Colonic mucosa (tissue), 4 donors: ENCODE data around the gene PRXL2B. TPM values are rescaled to one million over a fixed set of nuclear protein-coding genes. Genes with fewer than 3 reads are reported as not detected.

Source experiments
- DNase-seq: peaks from one replicate; pipeline ENCODE4 v3.0.0-alpha.2; 2020
- H3K27ac ChIP-seq: fragments of 200-600 bp; one replicate; pipeline ENCODE4 v1.8.0; 2021
- H3K27me3 ChIP-seq: fragments of 200-600 bp; one replicate; pipeline ENCODE4 v1.8.0; 2021
- H3K36me3 ChIP-seq: fragments of 200-600 bp; one replicate; pipeline ENCODE4 v1.8.0; 2021
- H3K4me1 ChIP-seq: fragments of 200-600 bp; one replicate; pipeline ENCODE4 v1.8.0; 2021; ENCODE audit warnings: mild to moderate bottlenecking
- H3K4me3 ChIP-seq: fragments of 200-600 bp; one replicate; pipeline ENCODE4 v1.8.0; 2021
- H3K9ac ChIP-seq, 2 donors: one replicate each; pipeline ENCODE4 v1.7.0; 2013; ENCODE audit warnings: control low read depth in 2 of 2, low read depth in 2 of 2, low read length in 2 of 2
- H3K9me3 ChIP-seq: fragments of 200-600 bp; one replicate; pipeline ENCODE4 v1.8.0; 2021
- CTCF ChIP-seq: fragments of 200-600 bp; IDR thresholded peaks from one replicate; pipeline ENCODE4 v1.8.0; 2022; ENCODE audit warnings: antibody characterized with exemption, mild to moderate bottlenecking
- intact Hi-C: fragments of 100-400 bp; cut with DNase I; formaldehyde crosslinking; loops from one replicate; pipeline ENCODE4 v1.14.1; 2022
- total RNA-seq, 2 donors: library from RNA; stranded (reverse); fragmentation: NEBNext Ultra II Directional in 1 of 2; extraction: Animal tissue kit (Norgen Biotek cat#: 25700) in 1 of 2; gene quantifications; one replicate each; pipeline ENCODE4 v1.2.1, GENCODE V29; 2021
- donor health status: healthy.
- donor health status: DM: no; HTN: no; CAD: no.
- donor health status: DM: no; HTN: no; CAD: no.

Gene PRXL2B
- total RNA-seq, 2 donors from 2014 or later: 105 to 120 TPM

GRCh38 chr1:2578758-2579118 lies 7.8 kb upstream of the PRXL2B start:
- H3K9me3 ChIP-seq: no peaks in the 10 kb centered on the region
- H3K4me1 ChIP-seq: no peaks in the 10 kb centered on the region
- no peaks in the 10 kb centered on the region for H3K36me3 ChIP-seq
- no peak for DNase-seq
- peak overlapping the region; percentile 96 for H3K27ac ChIP-seq
- intact Hi-C loops: no loop called here
- peak overlapping the region; percentile 12 to 85 for H3K9ac ChIP-seq
- no peak for TF ChIP-seq CTCF
- peak overlapping the region; percentile 40 for H3K4me3 ChIP-seq
- no peaks in the 10 kb centered on the region for H3K27me3 ChIP-seq

- intact Hi-C loops: no loop called here
- H3K4me1 ChIP-seq: peaks cover 6% of the 10 kb centered on the region
- DNase-seq: no peak
These were observed 5.9 kb upstream of the PRXL2B start for GRCh38 chr1:2580691-2581090.

GRCh38 chr1:2582391-2582790 lies 4.2 kb upstream of the PRXL2B start:
- intact Hi-C loops: no loop called here
- Histone ChIP-seq H3K9ac (no peak overlapping the region), H3K9me3 (no peaks in the 10 kb centered on the region), H3K27me3 (no peaks in the 10 kb centered on the region), H3K27ac (no peak overlapping the region), H3K4me1 (peaks cover 6% of the 10 kb centered on the region), H3K4me3 (no peak overlapping the region), H3K36me3 (no peaks in the 10 kb centered on the region)
- DNase-seq: no peak
- no peak for TF ChIP-seq CTCF

More at GRCh38 chr1:2580691-2581090, 5.9 kb upstream of the PRXL2B start:
- H3K9me3 ChIP-seq: no peaks in the 10 kb centered on the region
- no peaks in the 10 kb centered on the region for H3K27me3 ChIP-seq
- H3K9ac ChIP-seq: no peak overlapping the region
- no peak overlapping the region for H3K27ac ChIP-seq
- H3K36me3 ChIP-seq: no peaks in the 10 kb centered on the region
- no peak for TF ChIP-seq CTCF
- H3K4me3 ChIP-seq: no peak overlapping the region

GRCh38 chr1:2583331-2583791 lies 3.2 kb upstream of the PRXL2B start:
- DNase-seq: no peak
- Histone ChIP-seq H3K27me3 (no peaks in the 10 kb centered on the region), H3K27ac (no peak overlapping the region), H3K9me3 (no peaks in the 10 kb centered on the region), H3K36me3 (no peaks in the 10 kb centered on the region), H3K4me1 (peaks cover 12% of the 10 kb centered on the region), H3K4me3 (no peak overlapping the region), H3K9ac (peak overlapping the region in 1 of 2 donors; percentile 35)
- intact Hi-C loops: no loop called here
- TF ChIP-seq CTCF: no peak

GRCh38 chr1:2583871-2584351 lies 2.7 kb upstream of the PRXL2B start:
- intact Hi-C loops: no loop called here
- H3K27me3 ChIP-seq: no peaks in the 10 kb centered on the region
- no peak overlapping the region for H3K4me3 ChIP-seq

More at GRCh38 chr1:2583871-2584351, 2.7 kb upstream of the PRXL2B start:
- TF ChIP-seq CTCF: no peak
- Histone ChIP-seq H3K9ac (peak overlapping the region; percentile 35 to 97), H3K9me3 (no peaks in the 10 kb centered on the region), H3K4me1 (peaks cover 12% of the 10 kb centered on the region), H3K27ac (no peak overlapping the region), H3K36me3 (no peaks in the 10 kb centered on the region)
- peak; percentile 57 for DNase-seq
